GM04504 (cell line): ENCODE data around the gene PODN.

ENCODE experiments used
- DNase-seq: peaks from one replicate; pipeline ENCODE4 v3.0.0-alpha.2; 2012; ENCODE audit warnings: low read depth

Gene PODN

DNA sequence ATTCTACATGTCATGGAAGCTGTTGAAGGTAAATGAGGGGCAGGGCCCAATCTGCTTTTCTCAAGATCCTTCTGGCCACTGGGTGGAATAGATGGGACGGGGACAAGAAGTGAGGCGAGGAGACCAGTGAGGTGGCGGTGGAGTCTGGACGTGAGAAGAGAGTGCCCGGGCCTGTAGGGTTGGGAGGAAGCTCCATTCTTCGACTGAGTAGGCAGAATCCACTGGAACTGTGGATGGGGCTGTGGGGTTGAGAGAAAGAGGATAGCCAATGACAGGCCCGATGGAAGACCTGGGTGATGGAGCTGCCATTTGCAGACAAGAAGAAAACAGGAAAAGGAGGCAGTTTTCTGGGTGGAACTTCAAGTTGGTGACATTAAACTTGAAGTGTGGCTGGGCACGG lies 70.2 kb downstream of the PODN start:
- no peak for DNase-seq

DNA sequence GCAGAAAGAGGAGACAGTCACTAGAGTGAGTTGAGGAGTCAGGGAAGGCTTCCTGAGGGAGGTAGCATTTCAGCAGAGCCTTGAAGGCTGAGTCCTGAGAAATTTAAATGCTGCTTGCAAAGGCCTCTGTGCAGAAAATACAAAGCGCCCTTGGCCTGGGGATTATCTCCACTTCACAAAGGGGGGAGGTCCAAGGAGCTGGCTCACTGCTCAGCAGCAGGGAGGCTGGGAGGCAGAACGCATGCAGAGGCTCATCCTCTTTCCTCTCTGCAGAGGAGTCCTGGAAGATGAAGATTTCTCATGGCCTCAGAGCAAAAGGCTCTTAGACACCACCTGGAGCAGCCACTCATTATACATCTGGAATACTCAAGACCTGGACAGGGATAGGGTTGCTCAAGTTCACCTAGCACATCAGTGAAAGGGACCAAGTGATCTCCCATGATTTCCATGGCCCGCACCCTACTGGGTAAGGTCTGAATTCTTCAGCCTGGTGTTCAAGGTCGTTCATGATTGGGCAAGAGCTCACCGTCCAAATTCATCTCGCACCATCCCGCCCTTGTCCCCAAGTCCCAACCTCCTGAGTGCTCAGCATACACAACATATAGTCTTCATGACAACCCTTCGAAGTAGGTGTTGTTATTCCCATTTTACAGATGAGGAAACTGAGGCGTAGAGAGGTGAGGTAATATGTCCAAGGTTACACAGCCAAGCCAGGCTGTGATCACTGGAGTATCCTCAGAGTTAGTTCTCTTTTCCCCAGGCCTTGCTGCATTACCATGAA lies 71.4 kb downstream of the PODN start:
- no peak for DNase-seq

DNA sequence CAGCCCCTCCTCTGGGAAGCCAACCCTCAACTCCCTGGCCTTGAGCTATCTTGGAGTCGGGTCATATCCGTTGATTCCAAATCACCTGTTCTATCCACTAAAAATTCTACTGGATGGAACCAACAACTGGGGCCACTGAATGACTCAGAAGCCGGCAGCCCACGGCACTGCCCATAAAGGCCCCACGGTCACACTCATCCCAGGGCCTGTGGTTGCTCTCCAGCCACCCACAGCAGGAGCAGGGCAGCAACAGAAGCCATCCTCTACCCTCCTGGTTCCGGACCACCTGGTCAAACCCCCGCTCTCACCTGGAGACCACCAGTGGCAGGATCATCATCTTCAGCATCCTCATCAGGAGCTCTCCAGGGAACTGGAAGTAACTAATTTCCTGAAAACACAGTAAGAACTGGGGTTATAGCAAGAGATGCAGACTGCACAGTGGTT lies 72.1 kb downstream of the PODN start:
- DNase-seq, result no peak
